DOHH2 (cell line): Measurements from ENCODE around the gene CMIP.

ENCODE experiments used
- H3F3A ChIP-seq: fragments of 200-600 bp; sonication (generic), shearing (Covaris generic); 2 replicates; pipeline ENCODE4 v1.6.0; 2016; ENCODE audit warnings: antibody characterized with exemption, mild to moderate bottlenecking; ENCODE audit not compliant: control insufficient read depth, insufficient read depth
- H3K27ac ChIP-seq: fragments of 200-600 bp; sonication (generic); 2 replicates; pipeline ENCODE4 v1.5.1; 2014; ENCODE audit warnings: low read depth, mild to moderate bottlenecking, low read length, moderate library complexity
- H3K27me3 ChIP-seq: fragments of 200-600 bp; sonication (generic); 2 replicates; pipeline ENCODE4 v1.6.1; 2014; ENCODE audit warnings: mild to moderate bottlenecking, low read length, mixed read lengths; ENCODE audit not compliant: control insufficient read depth
- H3K36me3 ChIP-seq: fragments of 200-600 bp; sonication (generic); 2 replicates; pipeline ENCODE4 v1.6.1; 2014; ENCODE audit warnings: mild to moderate bottlenecking, low read length, moderate library complexity, mixed read lengths; ENCODE audit not compliant: control insufficient read depth
- H3K4me1 ChIP-seq: fragments of 200-600 bp; sonication (generic); 2 replicates; pipeline ENCODE4 v1.6.1; 2014; ENCODE audit warnings: mild to moderate bottlenecking, low read length, mixed read lengths; ENCODE audit not compliant: control insufficient read depth
- H3K4me2 ChIP-seq: fragments of 200-600 bp; sonication (generic); 2 replicates; pipeline ENCODE4 v1.6.0; 2014; ENCODE audit warnings: mild to moderate bottlenecking, low read length, moderate library complexity
- H3K4me3 ChIP-seq: fragments of 200-600 bp; sonication (generic); 2 replicates; pipeline ENCODE4 v1.5.1; 2014; ENCODE audit warnings: mild to moderate bottlenecking, low read length, mixed read lengths
- H3K79me2 ChIP-seq: fragments of 200-600 bp; sonication (generic); 2 replicates; pipeline ENCODE4 v1.6.1; 2014; ENCODE audit warnings: mild to moderate bottlenecking, low read length, mixed read lengths; ENCODE audit not compliant: control insufficient read depth
- H3K9me2 ChIP-seq: fragments of 200-600 bp; sonication (generic); replicated peaks from 2 replicates; pipeline ENCODE4 v1.6.1; 2014; ENCODE audit warnings: mild to moderate bottlenecking, low read length, mixed read lengths; ENCODE audit not compliant: control insufficient read depth
- H3K9me3 ChIP-seq: fragments of 200-600 bp; sonication (generic); 2 replicates; pipeline ENCODE4 v1.6.1; 2014; ENCODE audit warnings: antibody characterized with exemption, low read length, mixed read lengths; ENCODE audit not compliant: control insufficient read depth, insufficient read depth
- H4K20me1 ChIP-seq: fragments of 200-600 bp; sonication (generic); 2 replicates; pipeline ENCODE4 v1.6.0; 2014; ENCODE audit warnings: low read depth, mild to moderate bottlenecking, antibody characterized with exemption, low read length, moderate library complexity; ENCODE audit not compliant: control insufficient read depth, insufficient read depth
- EZH2phosphoT487 ChIP-seq: fragments of 200-600 bp; sonication (generic); IDR thresholded peaks from 2 replicates; pipeline ENCODE4 v1.6.1; 2017; ENCODE audit warnings: borderline replicate concordance, mild to moderate bottlenecking, antibody characterized with exemption, low read length, moderate library complexity, mixed read lengths
- TF ChIP-seq, protein P1 (sequence below): fragments of 200-600 bp; sonication (generic); IDR thresholded peaks from one replicate; pipeline ENCODE4 v1.5.1; 2014; ENCODE audit warnings: antibody characterized with exemption, mild to moderate bottlenecking, low read depth, low read length; ENCODE audit not compliant: poor library complexity, severe bottlenecking

The CMIP gene

GRCh38 chr16:81710596-81710995 lies 266.0 kb downstream of the CMIP start:
- Histone ChIP-seq H3F3A (no peaks in the 10 kb centered on the region; the same call in 1 of the 2 replicates), H3K27me3 (no peaks in the 10 kb centered on the region), H3K36me3 (peaks cover 4% of the 10 kb centered on the region; the same call in 1 of the 2 replicates), H3K9me2 (no peaks in the 10 kb centered on the region), H4K20me1 (0 out of 2 replicates have a peak, but pooled peaks cover under 1% of the 10 kb centered on the region), H3K9me3 (no peaks in the 10 kb centered on the region), H3K79me2 (no peaks in the 10 kb centered on the region), H3K4me1 (peaks cover 17% of the 10 kb centered on the region), H3K27ac (no peak overlapping the region), H3K4me2 (no peak overlapping the region), H3K4me3 (no peak overlapping the region)
- no peak for TF ChIP-seq EZH2phosphoT487
- TF ChIP-seq, protein P1, sequence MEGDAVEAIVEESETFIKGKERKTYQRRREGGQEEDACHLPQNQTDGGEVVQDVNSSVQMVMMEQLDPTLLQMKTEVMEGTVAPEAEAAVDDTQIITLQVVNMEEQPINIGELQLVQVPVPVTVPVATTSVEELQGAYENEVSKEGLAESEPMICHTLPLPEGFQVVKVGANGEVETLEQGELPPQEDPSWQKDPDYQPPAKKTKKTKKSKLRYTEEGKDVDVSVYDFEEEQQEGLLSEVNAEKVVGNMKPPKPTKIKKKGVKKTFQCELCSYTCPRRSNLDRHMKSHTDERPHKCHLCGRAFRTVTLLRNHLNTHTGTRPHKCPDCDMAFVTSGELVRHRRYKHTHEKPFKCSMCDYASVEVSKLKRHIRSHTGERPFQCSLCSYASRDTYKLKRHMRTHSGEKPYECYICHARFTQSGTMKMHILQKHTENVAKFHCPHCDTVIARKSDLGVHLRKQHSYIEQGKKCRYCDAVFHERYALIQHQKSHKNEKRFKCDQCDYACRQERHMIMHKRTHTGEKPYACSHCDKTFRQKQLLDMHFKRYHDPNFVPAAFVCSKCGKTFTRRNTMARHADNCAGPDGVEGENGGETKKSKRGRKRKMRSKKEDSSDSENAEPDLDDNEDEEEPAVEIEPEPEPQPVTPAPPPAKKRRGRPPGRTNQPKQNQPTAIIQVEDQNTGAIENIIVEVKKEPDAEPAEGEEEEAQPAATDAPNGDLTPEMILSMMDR, result no peak

DNA sequence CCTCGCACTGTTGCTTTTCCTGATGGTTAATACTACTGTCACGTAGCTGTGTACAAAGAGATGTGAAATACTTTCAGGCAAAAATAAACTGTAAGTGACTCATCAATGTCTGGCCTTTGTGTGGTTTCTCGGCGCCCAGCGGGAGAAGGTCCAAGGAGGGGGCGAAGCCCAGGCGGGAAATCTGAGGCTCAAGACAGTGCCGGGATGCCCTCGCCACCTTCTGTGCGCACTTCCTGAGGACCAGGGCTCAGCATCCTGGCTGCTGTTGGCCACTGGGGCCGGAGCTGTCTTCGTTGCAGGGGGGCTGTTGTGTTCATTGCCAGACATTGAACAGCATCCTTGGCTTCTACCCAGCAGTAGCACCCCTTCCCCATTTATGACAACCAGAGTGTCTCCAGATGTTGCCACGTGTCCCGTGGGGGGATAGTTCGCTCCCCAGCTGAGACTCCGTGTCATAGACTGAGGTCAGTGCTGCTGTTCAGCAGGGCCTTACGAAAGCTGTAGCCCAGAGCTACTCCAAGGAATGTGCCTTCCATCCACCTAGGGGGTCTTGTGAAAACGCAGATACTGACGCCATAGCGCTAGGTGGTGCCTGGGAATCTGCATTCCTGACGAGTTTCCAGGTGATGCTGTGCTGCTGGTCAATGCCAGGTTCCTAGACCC lies 267.2 kb downstream of the CMIP start:
- no peak overlapping the region for H3K4me2 ChIP-seq

DNA sequence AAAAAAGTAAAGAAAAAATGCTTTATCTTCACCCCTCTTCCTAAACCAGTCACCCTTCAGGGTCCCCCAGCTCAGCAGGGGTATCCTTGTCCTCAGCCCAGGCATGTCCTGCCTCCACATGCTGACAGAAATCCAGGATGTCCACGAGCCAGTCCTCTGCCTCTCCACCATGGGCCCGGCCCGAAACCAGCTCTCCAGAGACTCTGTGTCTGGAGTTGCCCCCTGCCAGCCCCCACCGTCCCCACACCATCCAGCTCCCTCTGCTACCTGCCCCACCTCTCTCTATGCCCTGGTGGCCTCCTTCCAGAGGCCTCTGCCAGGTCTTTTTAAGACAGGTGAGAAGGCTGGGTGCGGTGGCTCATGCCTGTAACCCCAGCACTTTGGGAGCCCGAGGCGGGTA lies 268.1 kb downstream of the CMIP start:
- H3K4me2 ChIP-seq, result no peak overlapping the region
- peaks cover 33% of the 10 kb centered on the region for H3K4me1 ChIP-seq
- no peaks in the 10 kb centered on the region for H3K79me2 ChIP-seq
- H3K27me3 ChIP-seq, result peaks cover 7% of the 10 kb centered on the region
- H3K4me3 ChIP-seq, result no peak overlapping the region
- no peaks in the 10 kb centered on the region for H4K20me1 ChIP-seq
- no peak overlapping the region for H3K27ac ChIP-seq
- no peak for TF ChIP-seq EZH2phosphoT487
- TF ChIP-seq, protein P1, result no peak
- no peaks in the 10 kb centered on the region for H3K9me2 ChIP-seq
- no peaks in the 10 kb centered on the region; the same call in 1 of the 2 replicates for H3K36me3 ChIP-seq
- peaks cover 3% of the 10 kb centered on the region; the same call in 1 of the 2 replicates for H3F3A ChIP-seq
- no peaks in the 10 kb centered on the region for H3K9me3 ChIP-seq

More for the DNA sequence above, 267.2 kb downstream of the CMIP start:
- Histone ChIP-seq H3K9me2 (no peaks in the 10 kb centered on the region), H3K4me1 (peaks cover 28% of the 10 kb centered on the region), H3K36me3 (peaks cover 4% of the 10 kb centered on the region; the same call in 1 of the 2 replicates), H3K27ac (no peak overlapping the region), H3K4me3 (no peak overlapping the region), H3F3A (peaks cover 3% of the 10 kb centered on the region; the same call in 1 of the 2 replicates), H4K20me1 (no peaks in the 10 kb centered on the region), H3K9me3 (no peaks in the 10 kb centered on the region), H3K27me3 (peaks cover 7% of the 10 kb centered on the region), H3K79me2 (no peaks in the 10 kb centered on the region)
- TF ChIP-seq, protein P1, result no peak
- no peak for TF ChIP-seq EZH2phosphoT487
